G401.6 (cell line): ENCODE measurements around the gene RXRG.

Source experiments
- FAIRE-seq: peaks from 2 replicates; lab custom pipeline; 2012; peaks lifted over from hg19 to GRCh38; lab: Jason Lieb, UNC

The RXRG gene

DNA sequence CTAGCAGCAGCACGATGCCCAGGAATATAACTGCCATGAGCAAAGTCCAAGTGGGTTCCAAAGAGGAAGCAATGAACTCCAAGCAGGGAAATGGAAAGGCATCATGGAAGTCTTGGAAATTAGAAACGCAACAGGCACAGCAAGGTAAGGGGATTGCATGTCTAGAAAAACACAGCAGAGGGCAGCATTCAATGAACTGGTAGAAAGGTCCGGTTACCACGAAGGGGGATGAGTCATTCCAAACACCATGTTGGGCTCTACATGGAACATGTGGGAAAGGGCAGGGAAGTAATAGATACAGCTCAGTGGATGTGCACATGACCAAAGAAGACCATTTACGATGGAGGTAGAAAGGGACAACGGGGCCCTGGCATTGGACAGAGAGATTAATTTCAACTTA, 36.4 kb downstream of the RXRG start:
- FAIRE-seq: no peak

DNA sequence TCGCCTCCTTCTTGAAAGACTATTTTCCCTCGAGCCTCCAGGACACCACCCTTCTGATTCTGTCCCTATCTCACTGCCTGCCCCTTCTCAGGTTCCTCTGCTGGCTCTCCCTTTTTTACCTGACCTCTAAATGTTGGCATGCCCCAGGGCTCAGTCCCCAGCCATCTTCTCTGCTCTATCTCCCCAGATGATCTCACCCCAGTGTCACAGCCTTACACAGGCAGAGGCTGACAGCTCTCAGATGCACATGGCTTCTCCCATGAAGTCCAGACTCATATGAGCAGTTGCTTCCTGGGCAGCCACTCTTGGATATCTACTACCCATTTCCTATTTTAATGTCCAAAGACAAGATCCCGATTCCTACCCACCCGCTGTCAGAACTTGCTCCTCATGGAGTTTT, 37.5 kb downstream of the RXRG start:
- no peak for FAIRE-seq

DNA sequence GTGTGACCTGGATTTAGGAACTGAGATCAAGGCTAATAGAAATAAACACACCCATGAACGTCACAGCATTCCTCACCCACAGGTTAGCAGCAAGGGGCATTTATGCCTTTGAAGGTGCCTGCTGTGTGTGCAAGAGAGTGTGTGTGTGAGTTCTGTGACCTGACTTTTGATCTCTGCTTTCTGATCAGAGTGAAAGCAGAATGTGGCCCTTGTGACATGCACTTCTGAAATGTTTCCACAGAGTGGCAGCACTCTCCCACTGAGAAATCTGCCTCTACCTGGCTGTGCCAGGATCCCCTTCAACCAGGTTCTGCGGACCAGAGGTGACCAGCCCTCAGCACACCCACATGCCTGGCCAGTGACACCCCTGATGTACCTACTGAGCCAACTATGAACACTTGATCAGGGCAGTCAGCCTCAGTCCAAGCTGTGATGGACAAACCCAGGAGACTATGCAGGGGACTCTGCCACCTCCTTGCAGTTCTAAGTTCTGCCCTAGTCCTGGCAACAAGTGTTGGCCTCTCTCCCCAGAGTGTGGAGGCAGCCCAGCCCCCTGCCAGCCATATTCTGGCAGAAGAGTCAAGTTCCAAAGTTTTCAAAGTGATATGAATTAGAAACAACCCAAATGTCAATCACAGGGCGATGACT, 41.0 kb downstream of the RXRG start:
- no peak for FAIRE-seq

DNA sequence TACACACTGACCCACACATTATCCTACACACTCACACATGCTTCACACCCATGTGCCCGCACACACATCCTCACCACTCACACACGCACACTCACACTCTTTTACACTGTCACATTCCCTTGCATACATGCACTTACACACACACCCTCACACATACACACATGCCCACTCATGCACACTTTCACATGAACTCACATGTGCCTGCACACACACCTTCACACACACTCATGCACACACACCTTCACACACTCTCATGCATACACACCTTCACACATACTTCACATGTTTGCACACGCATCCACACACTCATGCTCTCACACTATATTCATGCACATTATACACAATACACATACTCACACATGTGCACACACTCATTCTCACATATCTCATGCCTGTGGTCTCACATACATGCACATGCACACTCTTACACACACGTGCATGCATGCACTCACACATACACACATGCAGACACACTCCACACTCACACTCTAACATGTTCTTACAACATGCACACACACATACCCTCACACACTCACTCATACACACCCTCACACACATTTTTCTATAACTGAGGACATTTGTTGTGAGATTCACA, 42.3 kb downstream of the RXRG start:
- no peak for FAIRE-seq

DNA sequence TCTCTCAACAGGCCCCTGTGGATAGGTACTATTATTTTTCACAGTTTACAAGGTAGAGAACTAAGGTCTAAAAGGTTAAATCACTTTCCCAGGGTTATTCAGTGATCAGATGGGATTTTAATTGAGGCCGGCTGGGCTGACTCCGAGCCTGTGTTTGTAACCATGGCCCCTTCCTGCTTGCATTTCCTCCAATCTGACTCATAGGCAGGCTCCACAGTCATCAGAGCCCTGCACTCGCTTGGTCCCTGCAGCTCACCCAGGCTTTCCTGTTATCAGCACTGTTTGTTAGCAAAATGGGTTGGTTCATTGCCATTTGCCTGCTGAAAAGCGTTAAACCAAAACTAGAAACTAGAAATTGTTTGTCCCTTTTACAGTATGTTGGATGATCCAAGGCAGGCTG, 47.0 kb downstream of the RXRG start:
- FAIRE-seq: no peak

DNA sequence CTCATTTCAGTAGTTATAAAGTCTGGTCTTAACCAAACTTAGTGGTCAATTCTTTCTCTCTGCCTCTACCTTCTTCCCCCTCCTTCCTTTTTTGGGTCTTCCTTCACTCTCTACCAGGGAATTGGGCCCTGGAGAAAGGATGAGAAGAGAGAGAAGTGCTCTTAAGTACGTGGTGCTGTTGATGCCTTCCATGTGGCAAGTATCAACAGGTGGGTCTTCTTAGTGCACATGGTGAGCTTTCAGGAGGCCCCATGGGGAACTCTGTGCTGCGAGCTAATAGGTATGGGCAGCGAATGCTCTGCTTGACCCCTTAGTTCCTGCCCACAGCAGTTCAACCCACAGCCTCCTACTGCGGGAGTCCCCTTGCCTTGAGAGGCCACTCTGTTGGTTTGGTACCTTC, 49.0 kb downstream of the RXRG start:
- FAIRE-seq: no peak

DNA sequence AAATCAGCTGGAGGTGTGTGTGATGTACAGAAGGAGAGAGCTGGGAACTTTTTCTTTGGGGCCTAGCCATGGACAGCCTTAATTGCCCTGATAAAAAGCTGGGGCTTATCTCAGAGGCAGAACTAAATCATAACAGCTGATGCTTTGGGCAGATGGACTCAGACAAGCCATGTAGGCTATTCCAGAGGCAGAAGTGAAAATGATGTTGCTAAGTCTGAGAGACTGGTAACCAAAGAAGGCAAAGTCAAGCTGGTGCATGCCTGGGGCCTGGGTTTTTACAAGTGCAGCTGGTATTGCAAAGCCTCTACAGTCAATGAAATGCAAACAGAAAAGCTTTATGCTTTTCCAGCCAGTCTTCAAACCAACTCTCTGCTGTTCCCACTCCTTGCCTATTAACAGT, 49.4 kb downstream of the RXRG start:
- no peak for FAIRE-seq

DNA sequence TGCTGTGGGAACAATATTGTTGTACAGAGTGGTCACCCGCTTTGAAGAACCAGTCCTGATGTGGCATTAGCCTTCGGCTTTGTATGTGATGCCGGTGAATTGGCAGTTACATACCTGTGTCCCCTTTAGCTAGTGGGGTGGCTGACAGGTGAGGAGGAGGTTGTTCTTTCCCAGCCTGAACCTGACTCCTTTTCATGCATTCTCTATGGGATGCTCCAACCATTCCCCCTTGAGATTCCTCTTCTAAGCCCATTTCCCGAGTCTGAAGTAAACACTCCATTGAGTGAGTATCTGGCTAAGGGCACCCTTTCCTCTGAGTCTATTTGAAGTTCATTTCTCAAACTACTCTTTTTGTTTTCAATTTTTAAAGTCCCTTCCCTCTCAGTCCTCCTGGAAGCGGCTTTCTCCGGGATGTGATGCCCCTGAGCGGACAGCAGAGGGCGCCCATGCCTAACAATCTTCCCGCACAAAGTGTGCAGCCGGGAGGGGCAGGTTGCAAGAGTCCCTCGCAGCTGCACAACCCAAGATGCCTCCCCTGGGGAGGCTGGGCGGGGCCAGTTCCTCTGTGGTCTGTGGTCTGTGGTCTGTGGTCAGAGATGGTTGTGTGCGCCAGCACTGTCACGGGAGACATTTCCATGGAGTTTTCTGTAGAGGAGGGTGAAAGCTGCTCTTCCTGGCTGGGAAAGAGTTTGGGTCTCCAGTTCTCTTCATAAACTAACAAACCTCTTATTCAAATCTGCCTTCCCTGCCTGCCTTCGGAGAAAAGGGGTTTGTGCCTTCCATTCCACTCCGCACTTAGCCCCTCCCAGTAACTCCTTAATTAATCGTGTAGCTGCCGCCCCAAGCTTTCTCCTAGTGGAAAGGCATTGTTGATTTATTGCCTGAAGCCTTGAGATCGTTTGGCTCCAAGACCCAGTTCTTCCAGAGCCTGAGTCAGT, 52.0 kb downstream of the RXRG start:
- FAIRE-seq: no peak

DNA sequence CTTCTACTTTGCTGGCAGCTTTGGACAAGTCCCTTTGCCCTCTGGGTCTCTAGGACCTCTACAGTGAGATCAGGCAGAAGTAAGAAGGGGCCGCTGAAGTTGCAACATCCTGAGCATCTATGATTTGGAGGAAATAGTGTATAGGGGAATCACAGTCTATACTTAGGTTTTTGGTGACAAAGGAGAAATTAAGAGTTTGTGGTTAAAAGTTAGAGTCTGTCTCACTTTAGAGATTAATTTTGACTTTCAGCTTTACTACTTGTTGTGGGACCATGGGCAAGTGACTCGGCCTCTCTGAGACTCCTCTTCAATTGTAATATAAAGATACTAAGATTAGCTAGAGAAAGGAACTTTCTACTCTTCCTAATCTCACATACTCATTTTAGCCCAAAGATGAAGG, 55.3 kb downstream of the RXRG start:
- no peak for FAIRE-seq

DNA sequence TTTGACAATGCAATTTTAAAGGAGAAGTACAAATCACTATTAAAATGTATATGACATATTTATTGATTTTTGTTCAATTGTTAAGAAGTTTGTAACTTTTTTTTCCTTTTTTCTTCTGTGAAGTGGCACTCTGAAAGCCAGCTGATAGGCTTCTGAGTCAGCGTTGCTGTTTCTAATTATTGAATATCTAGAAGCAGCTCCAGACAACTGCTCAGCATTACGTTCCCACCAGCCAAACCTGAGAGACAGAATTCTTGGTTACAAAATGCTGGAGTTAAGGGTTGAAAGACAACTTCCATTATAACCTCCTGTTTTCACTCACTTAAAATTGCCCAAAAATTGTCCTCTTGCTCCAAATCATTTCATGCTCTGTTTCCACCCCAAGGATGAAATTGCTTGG, 57.0 kb downstream of the RXRG start:
- no peak for FAIRE-seq

DNA sequence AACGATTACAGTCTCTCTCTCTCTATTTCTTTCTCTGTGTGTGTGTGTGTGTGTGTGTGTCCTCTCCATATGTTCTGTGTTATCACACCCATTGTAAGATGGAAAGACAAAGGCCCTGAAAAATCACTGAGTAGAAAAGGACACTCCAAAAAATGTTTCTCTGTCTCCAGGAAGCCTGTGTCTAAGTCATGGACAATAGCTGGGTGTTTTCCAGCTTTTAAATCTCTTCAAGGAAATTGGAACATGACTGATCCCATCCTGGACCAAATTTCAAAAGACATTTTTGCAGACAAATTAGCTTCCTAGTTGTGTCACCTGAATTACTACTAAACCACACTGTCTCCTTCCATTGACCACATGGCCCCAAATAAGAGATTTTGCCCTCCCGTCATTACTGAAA, 57.4 kb downstream of the RXRG start:
- no peak for FAIRE-seq

DNA sequence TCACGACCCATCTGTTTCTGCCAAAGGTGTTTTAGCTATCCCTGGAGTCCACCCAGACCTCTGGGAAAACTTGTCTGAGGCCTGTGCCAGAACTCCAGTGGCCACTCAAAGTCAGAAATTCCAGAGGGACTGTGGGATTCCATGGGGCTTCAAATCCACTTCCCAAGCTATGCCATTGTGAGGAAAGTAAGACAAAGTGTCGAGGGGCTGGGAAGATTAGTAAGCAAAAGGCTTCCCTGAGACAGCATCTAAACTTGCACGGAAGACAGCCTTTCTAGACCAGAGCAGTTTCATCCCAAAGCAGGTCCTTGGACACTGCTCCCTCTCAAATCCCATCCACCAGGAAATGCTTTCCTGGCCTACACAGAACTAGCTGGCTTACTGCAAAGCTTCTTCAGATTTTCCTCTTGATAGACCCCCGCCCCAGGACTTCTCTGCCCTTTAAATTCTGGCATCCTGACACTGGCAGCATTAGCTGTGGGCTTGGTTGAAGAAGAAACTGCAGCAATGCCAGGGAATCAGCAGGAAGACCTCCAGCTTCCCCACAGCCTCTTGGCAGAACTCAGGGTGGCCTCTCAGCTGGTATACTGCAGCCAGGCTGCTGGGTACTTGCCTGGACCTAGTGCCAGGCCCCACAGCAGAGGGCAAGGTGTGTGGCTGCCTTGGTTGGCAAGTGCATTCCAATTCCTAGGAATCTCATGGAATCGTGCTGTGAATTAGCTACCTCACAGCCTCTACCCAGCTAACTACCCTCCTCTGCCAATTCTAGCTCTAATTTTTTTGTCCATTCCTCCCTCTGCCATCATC, 61.1 kb downstream of the RXRG start:
- FAIRE-seq: no peak

DNA sequence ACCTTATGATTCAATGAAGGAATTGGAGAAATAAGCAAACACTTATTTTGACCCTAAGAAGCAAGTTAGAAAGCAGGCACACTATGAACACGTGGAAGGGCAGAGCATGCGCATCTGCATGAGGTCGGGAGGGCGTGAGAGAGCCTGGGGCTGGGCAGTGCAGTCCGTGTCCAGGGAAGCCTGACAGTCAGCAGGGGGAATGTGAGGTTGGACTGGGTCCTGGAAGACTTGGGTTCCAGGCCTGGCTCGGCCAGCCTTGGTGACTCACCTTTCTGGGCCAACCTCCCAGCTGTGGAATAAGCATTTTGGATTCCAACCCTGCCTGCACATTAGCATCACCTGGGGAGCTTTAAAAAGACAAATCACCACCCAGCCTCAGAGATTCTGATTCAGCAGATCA, 61.9 kb downstream of the RXRG start:
- no peak for FAIRE-seq

DNA sequence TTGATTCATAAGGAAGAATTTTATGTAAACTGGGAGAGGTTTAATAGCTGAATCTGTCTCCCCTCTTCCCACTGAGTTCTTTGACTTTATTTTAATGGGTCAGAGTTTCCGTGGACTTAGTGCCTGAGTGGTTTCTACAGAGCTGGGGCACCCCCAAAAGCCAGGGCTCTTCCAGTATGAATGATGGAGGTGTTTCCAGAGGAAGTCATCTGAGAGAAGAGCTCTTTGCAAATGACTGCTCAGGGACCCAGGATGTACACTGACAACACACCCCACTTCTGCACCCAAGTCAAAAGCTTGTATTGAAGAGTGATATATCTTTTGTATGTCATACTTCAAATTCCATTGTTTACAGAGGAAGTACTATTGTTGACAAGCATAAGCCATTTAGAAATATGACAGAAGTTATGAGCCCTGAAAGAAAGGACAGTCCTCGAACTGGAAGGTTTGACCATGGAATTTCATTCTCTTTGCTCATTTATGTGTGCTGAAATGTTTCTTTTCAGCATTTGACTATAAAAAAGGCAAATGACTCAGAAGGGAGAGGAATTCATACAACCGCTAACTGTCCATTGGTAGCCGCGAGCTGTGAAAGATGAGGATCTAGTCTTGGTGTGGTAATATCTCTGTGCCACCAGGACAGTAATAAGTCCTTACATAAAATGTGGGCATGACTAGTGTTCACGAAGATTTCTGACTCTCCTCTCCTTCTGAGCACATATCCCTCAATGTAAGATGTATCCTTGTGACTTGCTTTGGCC, 63.0 kb downstream of the RXRG start:
- FAIRE-seq: no peak

DNA sequence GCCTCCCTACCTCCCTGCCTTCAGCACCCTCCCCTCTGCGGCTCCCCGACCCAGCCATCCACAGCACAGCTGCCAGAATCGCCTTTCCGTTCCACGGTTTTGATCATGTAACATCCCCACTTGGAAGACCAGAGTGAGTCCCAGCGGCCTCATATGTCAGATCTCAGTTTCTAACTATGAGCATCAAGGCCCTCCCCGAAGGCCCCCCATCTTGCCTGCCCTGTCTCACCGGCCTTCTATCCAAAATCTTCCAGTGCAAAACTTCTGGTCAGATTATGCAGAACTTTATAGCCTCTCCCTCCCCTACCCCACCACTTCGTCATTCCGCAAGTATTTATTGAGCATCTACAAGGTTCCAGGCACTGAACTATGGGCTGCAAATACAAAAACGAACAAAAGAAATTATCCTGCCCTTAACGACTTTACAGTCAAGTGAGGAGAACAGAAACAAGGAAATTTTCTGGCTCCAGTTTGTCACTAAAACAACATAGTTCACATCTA, 68.1 kb downstream of the RXRG start:
- FAIRE-seq: no peak

DNA sequence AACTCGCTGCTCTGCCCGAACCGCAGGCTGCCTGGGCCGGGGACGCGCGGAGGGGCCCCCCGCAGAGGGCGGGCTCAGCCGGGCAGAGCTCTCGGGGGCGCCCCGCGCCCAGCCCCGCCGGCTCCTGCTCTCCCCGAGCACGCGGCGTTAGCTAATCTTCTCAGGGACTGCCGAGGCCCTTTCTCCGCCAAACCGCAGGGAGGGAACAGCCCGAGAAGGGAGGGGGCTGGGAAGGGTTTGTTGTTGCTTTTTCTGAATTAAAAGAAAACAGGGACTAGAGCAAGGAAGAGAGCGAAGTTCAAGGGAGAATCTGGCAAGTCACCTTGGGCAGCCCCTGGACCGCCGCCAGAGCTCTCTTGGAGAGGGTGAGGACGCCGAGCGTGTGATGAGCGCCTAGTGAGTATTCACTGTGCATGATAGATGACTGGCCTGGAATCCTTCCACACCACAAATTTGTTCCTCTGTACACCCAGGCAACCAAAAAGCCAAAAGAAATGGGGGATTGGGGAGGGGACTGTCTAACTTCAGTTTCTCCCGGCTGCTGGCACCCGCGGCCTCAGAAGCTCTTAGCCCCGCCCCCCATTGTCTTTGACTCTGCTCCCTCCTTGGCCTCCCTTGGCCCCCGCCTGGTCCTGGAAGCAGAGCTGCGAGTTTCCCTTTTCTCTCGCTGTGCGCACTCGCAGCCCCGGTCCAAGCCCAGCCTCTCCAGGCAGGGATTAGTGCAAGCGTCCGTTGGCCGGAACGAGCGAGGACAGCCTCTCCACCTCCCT, 68.7 kb downstream of the RXRG start:
- FAIRE-seq: no peak

DNA sequence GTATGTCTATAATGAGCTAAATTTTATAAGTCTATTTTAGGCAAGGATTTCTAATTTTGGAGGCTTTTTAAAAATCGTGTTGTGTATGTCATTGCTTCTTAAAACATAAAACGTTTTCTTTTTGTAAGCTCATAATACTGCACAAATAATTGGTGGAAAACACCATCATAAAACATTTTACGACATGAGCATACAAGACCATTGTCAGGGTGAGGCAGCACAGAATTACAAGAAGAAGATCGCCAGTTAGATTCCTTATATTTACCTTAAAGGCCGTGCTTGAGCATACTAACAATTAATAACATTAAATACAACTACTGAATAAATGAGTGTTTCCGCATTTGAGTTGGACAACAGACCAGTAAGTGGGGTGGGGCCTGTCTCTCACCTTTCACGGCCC, 69.3 kb downstream of the RXRG start:
- no peak for FAIRE-seq

DNA sequence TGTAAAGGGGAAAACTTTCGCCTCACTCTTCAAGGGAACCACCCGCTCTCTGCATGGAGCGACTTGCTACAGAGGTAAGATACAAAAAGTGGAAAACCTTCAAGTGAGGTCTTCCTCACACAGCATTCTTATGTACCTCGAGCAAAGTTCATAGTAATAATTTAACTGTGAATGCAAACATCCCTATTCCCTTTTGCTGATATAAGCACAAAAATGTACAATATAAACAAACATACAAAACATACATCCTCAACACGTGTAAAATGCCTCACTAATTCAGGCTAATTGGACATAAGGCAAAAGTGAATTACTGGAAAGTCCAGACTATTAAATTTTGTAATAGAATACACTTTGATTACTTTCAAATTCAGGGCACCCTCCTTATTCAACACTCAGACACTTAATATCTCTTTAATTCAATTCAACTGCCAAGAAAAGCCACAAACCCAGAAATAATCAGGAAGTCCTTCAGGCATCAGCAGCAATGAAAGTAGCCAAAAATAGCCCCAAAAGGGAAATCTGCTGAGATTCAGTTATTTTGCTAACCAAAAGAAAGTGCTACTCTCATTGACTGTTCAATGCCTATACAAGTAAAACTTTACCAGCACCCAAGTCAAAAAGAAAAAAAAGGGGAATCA, 73.2 kb downstream of the RXRG start:
- FAIRE-seq: no peak

DNA sequence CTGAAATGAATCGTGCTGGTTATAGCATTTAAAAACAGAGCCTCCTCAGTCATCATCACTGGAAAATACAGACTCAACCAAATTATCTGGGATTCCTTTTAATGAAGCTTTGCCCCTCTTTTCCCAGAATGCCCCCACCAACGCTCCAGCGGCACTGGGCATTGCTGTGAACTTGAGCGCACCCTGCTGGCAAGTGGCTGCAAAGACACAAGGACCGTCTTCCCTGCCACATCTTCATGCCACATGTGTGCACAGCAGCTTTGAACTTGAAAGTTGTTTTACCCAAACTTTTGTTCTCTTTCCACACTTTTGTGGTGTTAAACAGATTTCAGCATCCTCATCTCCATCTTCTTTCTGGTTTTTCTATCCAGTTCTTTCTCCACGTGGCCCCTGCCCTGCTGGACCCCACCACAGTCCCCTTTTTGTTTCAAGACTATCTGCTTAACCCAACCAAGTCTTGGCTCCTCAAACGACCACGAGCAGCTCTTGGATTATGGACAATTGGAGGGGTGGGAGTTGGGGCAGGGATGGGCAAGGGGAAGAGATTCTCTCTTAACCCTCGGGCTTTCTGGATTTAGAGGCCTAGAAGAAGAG, 75.6 kb downstream of the RXRG start:
- no peak for FAIRE-seq

DNA sequence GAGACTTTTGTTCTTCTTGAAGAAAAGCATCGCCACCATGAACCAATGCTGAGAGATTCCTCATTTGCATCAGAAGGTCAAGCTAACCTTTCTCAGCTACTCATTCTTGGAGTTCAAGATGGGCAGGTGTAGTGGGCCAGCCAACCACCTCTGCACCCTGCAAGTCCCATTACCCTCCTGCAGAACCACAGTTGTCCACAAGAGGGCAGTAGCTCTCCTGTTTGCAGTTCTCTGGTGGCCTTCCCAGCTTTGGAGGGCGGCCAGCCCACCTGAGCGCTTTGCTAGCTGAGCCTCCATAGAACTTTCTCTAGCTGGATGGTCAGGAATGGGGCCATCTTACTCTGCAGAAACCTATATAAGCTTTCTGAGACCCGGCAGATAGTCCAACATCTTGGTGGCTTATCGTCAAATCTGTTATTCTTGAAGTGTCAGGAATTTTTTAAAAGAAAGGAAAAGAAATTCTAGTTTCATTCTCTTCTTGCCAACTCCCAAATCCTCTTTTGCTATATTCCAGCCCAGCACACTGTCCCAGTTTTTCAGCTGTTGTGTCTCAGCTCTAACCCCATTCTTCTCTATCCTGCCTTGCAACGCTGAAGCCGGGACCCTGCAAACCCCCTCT, 77.4 kb downstream of the RXRG start:
- FAIRE-seq: no peak
